Loucy (cell line): ENCODE measurements around the gene WFDC5.

ENCODE experiments used
- H2AFZ ChIP-seq: fragments of 200-600 bp; sonication (generic); 2 replicates; pipeline ENCODE4 v1.6.0; 2016; ENCODE audit warnings: antibody characterized with exemption, mild to moderate bottlenecking, low read length, moderate library complexity
- H3F3A ChIP-seq: fragments of 200-600 bp; 2 replicates; pipeline ENCODE4 v1.6.0; 2016; ENCODE audit warnings: antibody characterized with exemption, low read depth, mild to moderate bottlenecking
- H3K27me3 ChIP-seq: fragments of 200-600 bp; sonication (generic); 2 replicates; pipeline ENCODE4 v1.6.1; 2014; ENCODE audit warnings: low read length, mild to moderate bottlenecking; ENCODE audit not compliant: insufficient read depth, poor library complexity, severe bottlenecking
- H3K36me3 ChIP-seq: fragments of 200-600 bp; sonication (generic); 2 replicates; pipeline ENCODE4 v1.6.1; 2016; ENCODE audit warnings: low read length; ENCODE audit not compliant: insufficient read depth
- H3K4me1 ChIP-seq: fragments of 200-600 bp; sonication (generic); 2 replicates; pipeline ENCODE4 v1.5.1; 2014; ENCODE audit warnings: low read length, mild to moderate bottlenecking; ENCODE audit not compliant: insufficient read depth, poor library complexity, severe bottlenecking
- H3K4me2 ChIP-seq: fragments of 200-600 bp; sonication (generic); 2 replicates; pipeline ENCODE4 v1.6.0; 2014; ENCODE audit warnings: antibody characterized with exemption, low read length, low read depth, mild to moderate bottlenecking; ENCODE audit not compliant: poor library complexity, severe bottlenecking
- H3K4me3 ChIP-seq: fragments of 200-600 bp; sonication (generic); 2 replicates; pipeline ENCODE4 v1.5.1; 2014; ENCODE audit warnings: low read length, mild to moderate bottlenecking, mixed read lengths; ENCODE audit not compliant: poor library complexity, severe bottlenecking
- H3K79me2 ChIP-seq: fragments of 200-600 bp; sonication (generic); 2 replicates; pipeline ENCODE4 v1.6.1; 2014; ENCODE audit warnings: low read length; ENCODE audit not compliant: insufficient read depth
- H3K9ac ChIP-seq: fragments of 200-600 bp; sonication (generic); 2 replicates; pipeline ENCODE4 v1.6.0; 2014; ENCODE audit warnings: mild to moderate bottlenecking, low read depth, low read length, moderate library complexity; ENCODE audit not compliant: poor library complexity, severe bottlenecking
- H3K9me2 ChIP-seq: fragments of 200-600 bp; sonication (generic); replicated peaks from 2 replicates; pipeline ENCODE4 v1.6.1; 2016; ENCODE audit warnings: low read depth, low read length, mixed read lengths
- H3K9me3 ChIP-seq: fragments of 200-600 bp; sonication (generic); 2 replicates; pipeline ENCODE4 v1.6.1; 2014; ENCODE audit warnings: mild to moderate bottlenecking, antibody characterized with exemption, low read length, low read depth; ENCODE audit not compliant: insufficient read depth
- H4K20me1 ChIP-seq: fragments of 200-600 bp; sonication (generic); 2 replicates; pipeline ENCODE4 v1.6.0; 2014; ENCODE audit warnings: antibody characterized with exemption, low read length, mild to moderate bottlenecking; ENCODE audit not compliant: insufficient read depth, poor library complexity, severe bottlenecking
- EZH2phosphoT487 ChIP-seq: fragments of 200-600 bp; IDR thresholded peaks from 2 replicates; pipeline ENCODE4 v1.6.1; 2018; ENCODE audit warnings: antibody characterized with exemption, mild to moderate bottlenecking, moderate library complexity, borderline replicate concordance
- TF ChIP-seq, protein P1 (sequence below): fragments of 200-600 bp; sonication (generic); conservative IDR thresholded peaks from 2 replicates; pipeline ENCODE4 v1.5.1; 2014; ENCODE audit warnings: mild to moderate bottlenecking, antibody characterized with exemption, low read length

The WFDC5 gene

DNA sequence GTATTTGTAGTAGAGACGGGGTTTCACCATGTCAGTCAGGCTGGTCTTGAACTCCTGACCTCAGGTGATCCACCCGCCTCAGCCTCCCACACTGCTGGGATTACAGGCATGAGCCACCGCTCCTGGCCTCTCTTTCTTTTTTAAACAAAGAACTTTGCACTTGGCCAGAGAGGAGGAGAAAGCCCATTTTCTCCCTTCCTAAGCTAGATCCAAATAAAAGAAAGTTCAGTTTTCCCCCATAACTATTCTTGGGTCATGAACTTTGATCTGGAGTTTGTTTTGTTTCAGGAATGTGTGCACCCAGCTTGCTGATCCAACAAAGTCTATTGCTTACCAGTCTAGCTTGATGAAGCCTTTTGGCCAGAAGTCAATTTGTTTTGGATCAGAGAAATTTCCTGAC is 37.4 kb downstream of the WFDC5 start:
- no peak overlapping the region for H2AFZ ChIP-seq
- H3K9ac ChIP-seq: no peak overlapping the region
- H3K4me3 ChIP-seq: no peak overlapping the region
- H4K20me1 ChIP-seq: no peaks in the 10 kb centered on the region
- H3K4me1 ChIP-seq: no peaks in the 10 kb centered on the region
- peaks cover 63% of the 10 kb centered on the region; the same call in 1 of the 2 replicates for H3K36me3 ChIP-seq
- H3K4me2 ChIP-seq: no peak overlapping the region
- no peak for TF ChIP-seq EZH2phosphoT487
- TF ChIP-seq, protein P1, sequence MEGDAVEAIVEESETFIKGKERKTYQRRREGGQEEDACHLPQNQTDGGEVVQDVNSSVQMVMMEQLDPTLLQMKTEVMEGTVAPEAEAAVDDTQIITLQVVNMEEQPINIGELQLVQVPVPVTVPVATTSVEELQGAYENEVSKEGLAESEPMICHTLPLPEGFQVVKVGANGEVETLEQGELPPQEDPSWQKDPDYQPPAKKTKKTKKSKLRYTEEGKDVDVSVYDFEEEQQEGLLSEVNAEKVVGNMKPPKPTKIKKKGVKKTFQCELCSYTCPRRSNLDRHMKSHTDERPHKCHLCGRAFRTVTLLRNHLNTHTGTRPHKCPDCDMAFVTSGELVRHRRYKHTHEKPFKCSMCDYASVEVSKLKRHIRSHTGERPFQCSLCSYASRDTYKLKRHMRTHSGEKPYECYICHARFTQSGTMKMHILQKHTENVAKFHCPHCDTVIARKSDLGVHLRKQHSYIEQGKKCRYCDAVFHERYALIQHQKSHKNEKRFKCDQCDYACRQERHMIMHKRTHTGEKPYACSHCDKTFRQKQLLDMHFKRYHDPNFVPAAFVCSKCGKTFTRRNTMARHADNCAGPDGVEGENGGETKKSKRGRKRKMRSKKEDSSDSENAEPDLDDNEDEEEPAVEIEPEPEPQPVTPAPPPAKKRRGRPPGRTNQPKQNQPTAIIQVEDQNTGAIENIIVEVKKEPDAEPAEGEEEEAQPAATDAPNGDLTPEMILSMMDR: no peak
- H3K27me3 ChIP-seq: no peaks in the 10 kb centered on the region
- H3K79me2 ChIP-seq: no peaks in the 10 kb centered on the region
- H3F3A ChIP-seq: no peaks in the 10 kb centered on the region
- H3K9me2 ChIP-seq: no peaks in the 10 kb centered on the region
- H3K9me3 ChIP-seq: no peaks in the 10 kb centered on the region; the same call in 1 of the 2 replicates

DNA sequence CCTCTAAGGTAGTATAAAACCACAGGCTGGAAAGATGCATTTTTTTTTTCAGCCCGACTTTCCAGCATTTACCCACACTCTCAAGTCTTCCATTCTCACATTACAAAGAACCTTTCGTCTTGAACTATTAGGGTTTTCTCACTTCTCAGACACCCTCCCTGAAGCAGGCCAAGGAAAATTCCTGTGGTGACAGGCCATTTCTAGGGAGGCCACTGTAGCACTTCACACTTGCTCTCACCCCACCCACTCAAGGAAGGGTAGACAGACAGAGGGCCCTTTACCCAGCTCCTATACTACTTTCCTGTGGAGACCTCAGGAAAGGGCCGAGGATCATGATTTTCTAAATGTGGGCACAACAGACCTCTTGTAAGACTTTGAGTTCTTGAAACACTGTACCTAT is 41.8 kb downstream of the WFDC5 start:
- Histone ChIP-seq H3K4me1 (no peaks in the 10 kb centered on the region), H3K27me3 (no peaks in the 10 kb centered on the region), H3K9me2 (no peaks in the 10 kb centered on the region), H3K4me2 (no peak overlapping the region), H3K4me3 (no peak overlapping the region), H3K79me2 (no peaks in the 10 kb centered on the region), H3F3A (no peaks in the 10 kb centered on the region), H3K9me3 (no peaks in the 10 kb centered on the region), H3K9ac (no peak overlapping the region), H3K36me3 (peaks cover 44% of the 10 kb centered on the region; the same call in 1 of the 2 replicates), H4K20me1 (no peaks in the 10 kb centered on the region), H2AFZ (no peak overlapping the region)
- no peak for TF ChIP-seq EZH2phosphoT487
- TF ChIP-seq, protein P1: no peak

DNA sequence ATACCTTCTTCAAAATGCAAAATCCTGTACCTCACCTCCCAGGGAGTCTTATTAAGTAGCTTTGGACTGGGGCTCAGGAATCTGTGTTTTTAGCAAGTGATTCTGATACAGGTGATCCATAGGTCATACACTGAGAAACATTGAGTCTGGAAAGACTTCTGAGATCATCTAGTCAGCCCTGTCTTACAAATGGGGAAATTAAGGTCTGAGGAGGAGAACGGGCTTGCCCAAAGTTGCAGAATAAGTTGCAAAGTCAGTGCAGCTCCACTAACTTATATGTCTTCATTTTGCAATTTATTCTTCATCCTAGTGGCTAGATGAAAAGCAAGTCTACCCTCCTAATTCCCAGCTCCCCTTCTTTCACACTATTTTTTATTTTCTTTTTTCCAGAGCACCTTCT is 42.9 kb downstream of the WFDC5 start:
- H3K36me3 ChIP-seq: peaks cover 47% of the 10 kb centered on the region; the same call in 1 of the 2 replicates
- H2AFZ ChIP-seq: no peak overlapping the region
- H3K27me3 ChIP-seq: no peaks in the 10 kb centered on the region
- H4K20me1 ChIP-seq: no peaks in the 10 kb centered on the region
- no peak overlapping the region for H3K4me2 ChIP-seq
- H3K4me1 ChIP-seq: no peaks in the 10 kb centered on the region
- H3K9ac ChIP-seq: no peak overlapping the region
- no peak overlapping the region for H3K4me3 ChIP-seq
- H3K79me2 ChIP-seq: 0 out of 2 replicates have a peak, but pooled peaks cover 3% of the 10 kb centered on the region
- no peaks in the 10 kb centered on the region for H3K9me3 ChIP-seq
- no peaks in the 10 kb centered on the region for H3K9me2 ChIP-seq
- TF ChIP-seq EZH2phosphoT487: no peak
- TF ChIP-seq, protein P1: no peak
- no peaks in the 10 kb centered on the region for H3F3A ChIP-seq
